Measurements from ENCODE around the gene ZNF697. TPM values are rescaled to one million over a fixed set of nuclear protein-coding genes. Genes with fewer than 3 reads are reported as not detected.

ZNF697 gene
- total and polyA plus RNA-seq, 2 of the 4 experiments (the other 2 are of a cell fraction): 6.2 to 10.2 TPM

- Histone ChIP-seq H3K14ac (replicated peaks; ENCODE audit: low read depth, low read length) (no peak overlapping the region), H2AK5ac (ENCODE audit: low read depth, low read length) (no peak overlapping the region), H4K20me1 (ENCODE audit: insufficient read depth, low read length) (no peaks in the 10 kb centered on the region), H3K56ac (ENCODE audit: extremely low read depth, insufficient read depth, low read length) (no peak overlapping the region), H3K4ac (ENCODE audit: low read depth, low read length) (no peak overlapping the region), H2BK120ac (ENCODE audit: low read depth, low read length) (no peak overlapping the region), H2BK5ac (ENCODE audit: low read depth, low read length, poor library complexity, severe bottlenecking) (no peak overlapping the region), H3K36me3 (ENCODE audit: control insufficient read depth, insufficient read depth, low read length) (no peaks in the 10 kb centered on the region), H2AK9ac (replicated peaks; ENCODE audit: low read depth, low read length, poor library complexity) (no peak overlapping the region), H2AFZ (replicated peaks; ENCODE audit: low read length, poor library complexity) (no peak overlapping the region), H3K27me3 (ENCODE audit: control insufficient read depth, insufficient read depth, low read length) (peaks cover 7% of the 10 kb centered on the region), H2BK20ac (ENCODE audit: low read depth, low read length) (no peak overlapping the region), H3K23ac (ENCODE audit: low read depth, low read length) (no peak overlapping the region), H3K27ac (ENCODE audit: insufficient read depth, low read length) (no peak overlapping the region), H3K9ac (ENCODE audit: low read depth, low read length) (no peak overlapping the region), H4K8ac (ENCODE audit: low read depth in 2 of 2, low read length in 2 of 2) (no peak overlapping the region), H4K91ac (ENCODE audit: insufficient read depth, low read depth, low read length) (no peak overlapping the region), H3K18ac (ENCODE audit: low read depth, low read length) (no peak overlapping the region), H3K4me3 (ENCODE audit: insufficient read depth, low read depth, low read length) (no peak overlapping the region), H2BK15ac (ENCODE audit: low read depth, low read length) (no peak overlapping the region), H3K9me3 (ENCODE audit: control insufficient read depth, insufficient read depth, low read length) (no peaks in the 10 kb centered on the region), H3K4me2 (ENCODE audit: low read depth, low read length) (no peak overlapping the region), H3K9me1 (ENCODE audit: insufficient read depth, low read length) (no peaks in the 10 kb centered on the region), H3K79me1 (ENCODE audit: low read depth in 1 of 2, low read length in 2 of 2) (no peaks in the 10 kb centered on the region), H3K4me1 (ENCODE audit: control insufficient read depth, insufficient read depth, low read length) (peaks cover 2% of the 10 kb centered on the region; the same call in 1 of the 2 replicates), H4K5ac (ENCODE audit: low read depth, low read length) (no peak overlapping the region)
- ATAC-seq (ENCODE audit: low read depth) (no peak), DNase-seq (no peak)
- TF ChIP-seq RAD21 (IDR thresholded peaks at IDR 0.05; ENCODE audit: low read length) (no peak), MAFK (IDR thresholded peaks at IDR 0.05; ENCODE audit: low read depth, low read length) (no peak)
- dilution Hi-C loops (cut with HindIII; ENCODE audit: low sequenced_read_pairs, unreplicated experiment): no loop called here
- WGBS, 2 experiments (ENCODE audit: extremely low coverage in 2 of 2, insufficient read length in 1 of 2): 29% methylated on average over 1 of the region's 5 CpGs; no CpG with 5 or more reads in 1 of the 2 experiments
- intact Hi-C loops (cut with micrococcal nuclease): no loop called here
- in situ Hi-C loops (cut with MboI; ENCODE audit: low sequenced_read_pairs): loop anchor here (25.0 kb wide), 1 partner anchor 373 kb away; no protein-coding TSS in a partner anchor
- POLR2A ChIA-PET (ENCODE audit: unreplicated experiment): no interaction called here
- no TSS peak for BruUV-seq (replicated peaks)
- CTCF ChIA-PET: interaction anchor here (0.9 to 2.9 kb wide), 4 partner anchors 13 to 46 kb away, joined by 3 to 17 read pairs (median 6); no protein-coding TSS in a partner anchor
These were observed 12.4 kb upstream of the ZNF697 start for GRCh38 chr1:119660253-119661083.

Measured in IMR-90 (cell line).